Tibial nerve (tissue), 4 donors: ENCODE results near the gene CFAP45. TPM values are rescaled to one million over a fixed set of nuclear protein-coding genes. Genes with fewer than 3 reads are reported as not detected.
A peak's percentile ranks its signal among the peaks of the same experiment; 100 is the strongest.

Source experiments
- DNase-seq, 2 donors: peaks; one replicate each; pipeline ENCODE4 v3.0.0-alpha.2; 2019; ENCODE audit warnings: low spot score in 2 of 2
- H3K27ac ChIP-seq, 4 donors: fragments of 200-600 bp; sonication (generic) in 3 of 4; one replicate each; pipeline ENCODE4 v1.5.1; 2017 to 2019; ENCODE audit warnings: mild to moderate bottlenecking in 1 of 4
- H3K27me3 ChIP-seq, 2 donors: fragments of 200-600 bp; sonication (generic) in 1 of 2; one replicate each; pipeline versions ENCODE4 v1.5.1 to v1.6.0; 2017 to 2019
- H3K36me3 ChIP-seq, 3 donors: fragments of 200-600 bp; sonication (generic); one replicate each; pipeline ENCODE4 v1.5.1; 2018 to 2019
- H3K4me1 ChIP-seq, 4 donors: fragments of 200-600 bp; sonication (generic) in 3 of 4; one replicate each; pipeline ENCODE4 v1.5.1; 2017 to 2019
- H3K4me3 ChIP-seq, 4 donors: fragments of 200-600 bp; sonication (generic) in 3 of 4; one replicate each; pipeline ENCODE4 v1.5.1; 2017 to 2019; ENCODE audit warnings: mild to moderate bottlenecking in 1 of 4, moderate library complexity in 1 of 4
- H3K9me3 ChIP-seq, 4 donors: fragments of 200-600 bp; sonication (generic) in 3 of 4; one replicate each; pipeline ENCODE4 v1.5.1; 2017 to 2019
- CTCF ChIP-seq, 5 experiments: fragments of 200-600 bp in 3 of 5; fragments of 450-650 bp in 2 of 5; sonication (generic) in 3 of 5; IDR thresholded peaks; one replicate each; pipeline ENCODE4 v1.5.1; 2016 to 2019; ENCODE audit warnings: antibody characterized with exemption in 5 of 5, mild to moderate bottlenecking in 3 of 5, moderate library complexity in 2 of 5
- EP300 ChIP-seq, 2 donors: sonication (generic); formaldehyde crosslinking; IDR thresholded peaks; one replicate each; pipeline ENCODE4 v1.6.1; 2017; ENCODE audit warnings: antibody characterized with exemption in 2 of 2, mild to moderate bottlenecking in 1 of 2
- POLR2A ChIP-seq, 2 donors: fragments of 450-650 bp; IDR thresholded peaks; one replicate each; pipeline ENCODE4 v1.6.1; 2017; ENCODE audit warnings: antibody characterized with exemption in 2 of 2, mild to moderate bottlenecking in 2 of 2, moderate library complexity in 2 of 2
- WGBS, 2 donors: methylation state at CpG; one replicate each; pipeline ENCODE4 v1.1.5; 2018; 5-methylcytosine and 5-hydroxymethylcytosine counted together
- total RNA-seq, 4 donors: library from RNA; depleted of rRNA; stranded (reverse); fragments of >200 nt; gene quantifications; one replicate each; pipeline ENCODE4 v1.1.0, GENCODE V29; 2016

CFAP45 gene
- total RNA-seq, 4 donors from 2014 or later: 0.39 to 0.66 (median 0.63) TPM; not detected in 1

DNA sequence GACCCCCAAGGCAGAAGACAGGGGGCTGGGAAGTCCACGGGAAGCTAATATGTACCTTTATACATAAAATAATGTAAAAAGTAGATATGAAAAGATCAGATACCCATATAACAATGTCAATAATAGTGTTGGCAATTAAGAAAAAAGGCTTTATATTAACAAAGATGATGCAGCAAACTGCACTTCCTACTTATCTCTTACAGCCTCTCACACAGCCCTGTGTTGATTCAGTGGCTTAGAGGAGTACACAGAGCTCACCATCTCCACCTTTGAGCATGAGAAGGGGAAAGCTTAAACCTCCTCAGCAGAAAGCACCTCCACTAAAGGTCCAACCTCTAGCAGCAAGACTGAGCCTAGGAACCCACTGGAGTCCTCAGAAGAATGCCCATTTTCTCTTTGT is 30.4 kb downstream of the CFAP45 start:
- Histone ChIP-seq H3K9me3 (no peaks in the 10 kb centered on the region), H3K27ac (no peak overlapping the region), H3K27me3 (no peaks in the 10 kb centered on the region), H3K4me1 (peaks cover 0 to 10% (median 3%) of the 10 kb centered on the region in 4 donors), H3K36me3 (no peaks in the 10 kb centered on the region), H3K4me3 (no peak overlapping the region)
- WGBS, 2 donors: 83 to 90% methylated on average over 1 of the region's 1 CpG
- no peak for DNase-seq
- no peak for TF ChIP-seq POLR2A (IDR thresholded peaks at IDR 0.05)
- no peak for TF ChIP-seq CTCF (IDR thresholded peaks at IDR 0.05)
- no peak for TF ChIP-seq EP300 (IDR thresholded peaks at IDR 0.05)

DNA sequence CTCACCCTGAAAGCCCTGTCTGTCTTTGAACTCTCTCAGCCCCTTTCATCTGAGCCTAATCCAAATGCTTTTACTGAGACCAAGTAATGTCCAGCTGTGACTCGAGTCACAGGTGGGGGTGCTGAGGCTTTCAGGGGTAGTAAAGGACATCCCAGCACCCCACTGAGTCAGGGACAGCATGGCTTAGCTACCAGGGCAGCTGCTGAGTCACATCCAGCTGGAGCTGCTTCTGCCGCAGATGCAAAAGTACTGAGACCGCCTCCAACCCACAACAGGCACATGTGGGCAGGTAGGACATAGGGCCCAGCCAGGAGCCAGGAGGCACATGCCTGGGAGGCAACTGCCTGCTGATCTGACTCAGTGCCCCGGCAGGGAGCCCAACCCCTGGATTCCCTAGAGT is 30.8 kb downstream of the CFAP45 start:
- no peaks in the 10 kb centered on the region for H3K36me3 ChIP-seq
- DNase-seq: no peak
- TF ChIP-seq CTCF (IDR thresholded peaks at IDR 0.05) (no peak), POLR2A (IDR thresholded peaks at IDR 0.05) (no peak)
- H3K4me3 ChIP-seq: no peak overlapping the region
- 42 to 46% methylated on average over 4 of the region's 4 CpGs for WGBS, 2 donors
- no peaks in the 10 kb centered on the region for H3K27me3 ChIP-seq
- no peaks in the 10 kb centered on the region for H3K9me3 ChIP-seq
- H3K4me1 ChIP-seq: peaks cover 0 to 10% (median 3%) of the 10 kb centered on the region in 4 donors
- no peak overlapping the region for H3K27ac ChIP-seq

- TF ChIP-seq EP300 (IDR thresholded peaks at IDR 0.05) (no peak), CTCF (IDR thresholded peaks at IDR 0.05) (no peak), POLR2A (IDR thresholded peaks at IDR 0.05) (no peak)
- 33 to 72% methylated on average over 3 of the region's 3 CpGs for WGBS, 2 donors
- no peaks in the 10 kb centered on the region for H3K9me3 ChIP-seq
These were observed 31.2 kb downstream of the CFAP45 start for GRCh38 chr1:159868766-159869165.

DNA sequence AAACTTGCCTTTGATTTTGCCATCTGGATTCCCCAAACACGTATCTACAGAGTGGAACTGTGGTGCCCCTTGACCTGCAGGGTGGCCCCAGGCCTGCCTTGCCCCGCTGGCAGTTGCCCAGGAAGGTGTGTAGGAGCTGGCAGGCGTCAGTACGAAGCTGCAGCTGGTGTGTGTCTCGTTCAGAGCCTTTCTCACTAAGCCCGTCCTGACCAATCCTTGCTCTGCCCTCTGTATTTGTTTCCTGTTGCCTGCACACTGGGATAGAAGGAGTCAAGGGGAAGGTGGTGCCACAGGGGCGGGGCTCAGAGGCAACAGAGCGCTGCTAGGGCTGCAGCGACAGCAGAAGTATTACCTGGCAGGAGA is 32.3 kb downstream of the CFAP45 start:
- Histone ChIP-seq H3K9me3 (no peaks in the 10 kb centered on the region), H3K4me1 (peaks cover 0 to 10% (median 3%) of the 10 kb centered on the region in 4 donors), H3K27me3 (no peaks in the 10 kb centered on the region), H3K4me3 (no peak overlapping the region), H3K27ac (peak overlapping the region in 1 of 4 donors; percentile 3), H3K36me3 (peaks cover 0 to 5% (median 0%) of the 10 kb centered on the region in 3 donors)
- WGBS, 2 donors: 24 to 32% methylated on average over 8 to 9 of the region's 9 CpGs
- TF ChIP-seq CTCF (IDR thresholded peaks at IDR 0.05) (no peak), EP300 (IDR thresholded peaks at IDR 0.05) (no peak), POLR2A (IDR thresholded peaks at IDR 0.05) (no peak)
- DNase-seq: no peak

More at GRCh38 chr1:159868766-159869165, 31.2 kb downstream of the CFAP45 start:
- Histone ChIP-seq H3K4me3 (no peak overlapping the region), H3K27me3 (no peaks in the 10 kb centered on the region), H3K27ac (no peak overlapping the region), H3K36me3 (no peaks in the 10 kb centered on the region), H3K4me1 (peaks cover 0 to 10% (median 3%) of the 10 kb centered on the region in 4 donors)
- DNase-seq: no peak

GRCh38 chr1:159866905-159867663 is 32.9 kb downstream of the CFAP45 start:
- Histone ChIP-seq H3K36me3 (peaks cover 0 to 11% (median 0%) of the 10 kb centered on the region in 3 donors), H3K9me3 (no peaks in the 10 kb centered on the region), H3K4me1 (peaks cover 0 to 10% (median 3%) of the 10 kb centered on the region in 4 donors), H3K27ac (no peak overlapping the region), H3K4me3 (no peak overlapping the region), H3K27me3 (no peaks in the 10 kb centered on the region)
- no peak for TF ChIP-seq EP300 (IDR thresholded peaks at IDR 0.05)
- no peak for TF ChIP-seq CTCF (IDR thresholded peaks at IDR 0.05)
- TF ChIP-seq POLR2A (IDR thresholded peaks at IDR 0.05): no peak
- WGBS, 2 donors: 75 to 79% methylated on average over 14 of the region's 14 CpGs
- no peak for DNase-seq
